ENCODE results near the gene POLD1. TPM values are rescaled to one million over a fixed set of nuclear protein-coding genes. Genes with fewer than 3 reads are reported as not detected.
"Not testable (repeated sequence)": the region's sequence is repeated elsewhere in the genome, so short reads cannot be mapped to it uniquely, and the experiment has no call there.

The POLD1 gene
- total and polyA plus RNA-seq, 3 experiments from 2014 or later, result 29.4 to 160 (median 154) TPM

- no peak for DNase-seq
- Mint-ChIP-seq H3K27me3 (peaks cover 0 to 8% of the 10 kb centered on the region in 2 donors), H3K4me3 (peak overlapping the region in 3 of 7 donors; percentile 9 to 80 (median 38)), H3K27ac (peak overlapping the region in 3 of 8 donors; percentile 34 to 73 (median 47)), H3K4me1 (peaks cover 26 to 32% (median 28%) of the 10 kb centered on the region in 3 donors), H3K36me3 (peaks cover 0 to 33% (median 0%) of the 10 kb centered on the region in 3 donors), H3K9me3 (peaks cover 0 to 3% (median 0%) of the 10 kb centered on the region in 5 donors)
- Histone ChIP-seq H3K9me3 (ENCODE audit: low read length) (no peaks in the 10 kb centered on the region), H3K27ac (ENCODE audit: low read depth, low read length) (no peak overlapping the region), H3K36me3 (ENCODE audit: insufficient read depth, low read length) (peaks cover 4% of the 10 kb centered on the region), H3K4me1 (ENCODE audit: insufficient read depth, low read length) (peaks cover 16% of the 10 kb centered on the region), H3K4me3 (ENCODE audit: low read length) (no peak overlapping the region), H3K27me3 (ENCODE audit: insufficient read depth, low read length, poor library complexity, severe bottlenecking) (no peaks in the 10 kb centered on the region)
- POLR2A ChIA-PET, result no interaction called here
- CTCF ChIA-PET, result interaction anchor here (1.8 kb wide), 1 partner anchor 19 kb away, joined by 4 read pairs; no protein-coding TSS in a partner anchor
Measured at GRCh38 chr19:50387868-50388245, 3.7 kb downstream of the POLD1 start.

- H3K9me3 ChIP-seq (ENCODE audit: low read length); CTCF ChIA-PET; POLR2A ChIA-PET; H3K4me3 ChIP-seq (ENCODE audit: low read length); H3K27ac ChIP-seq (ENCODE audit: low read depth, low read length); H3K9me3 Mint-ChIP-seq; DNase-seq; H3K27me3 Mint-ChIP-seq; H3K27ac Mint-ChIP-seq; H3K4me1 ChIP-seq (ENCODE audit: insufficient read depth, low read length); H3K4me1 Mint-ChIP-seq; H3K4me3 Mint-ChIP-seq; H3K36me3 ChIP-seq (ENCODE audit: insufficient read depth, low read length); H3K27me3 ChIP-seq (ENCODE audit: insufficient read depth, low read length, poor library complexity, severe bottlenecking): not testable (repeated sequence)
- peaks cover 0 to 31% (median 0%) of the 10 kb centered on the region in 3 donors for H3K36me3 Mint-ChIP-seq
Measured at GRCh38 chr19:50390295-50390694, 6.1 kb downstream of the POLD1 start.

- H3K9me3 ChIP-seq (ENCODE audit: low read length); H3K4me1 Mint-ChIP-seq; H3K27me3 ChIP-seq (ENCODE audit: insufficient read depth, low read length, poor library complexity, severe bottlenecking); H3K27me3 Mint-ChIP-seq; H3K9me3 Mint-ChIP-seq; H3K36me3 ChIP-seq (ENCODE audit: insufficient read depth, low read length); DNase-seq; H3K4me3 ChIP-seq (ENCODE audit: low read length); CTCF ChIA-PET; H3K27ac ChIP-seq (ENCODE audit: low read depth, low read length); H3K27ac Mint-ChIP-seq; H3K4me3 Mint-ChIP-seq; POLR2A ChIA-PET; H3K4me1 ChIP-seq (ENCODE audit: insufficient read depth, low read length): not testable (repeated sequence)
- peaks cover 0 to 32% (median 1%) of the 10 kb centered on the region in 3 donors for H3K36me3 Mint-ChIP-seq
Measured at GRCh38 chr19:50390952-50391351, 6.8 kb downstream of the POLD1 start.

GRCh38 chr19:50392759-50393158 lies 8.6 kb downstream of the POLD1 start:
- POLR2A ChIA-PET, result no interaction called here
- no peak overlapping the region for H3K27ac Mint-ChIP-seq

GRCh38 chr19:50393589-50393988 lies 9.4 kb downstream of the POLD1 start:
- no peaks in the 10 kb centered on the region for H3K9me3 ChIP-seq (ENCODE audit: low read length)
- Mint-ChIP-seq H3K27ac (no peak overlapping the region), H3K9me3 (no peaks in the 10 kb centered on the region), H3K4me3 (no peak overlapping the region), H3K4me1 (peaks cover 0 to 5% (median 0%) of the 10 kb centered on the region in 3 donors), H3K27me3 (no peaks in the 10 kb centered on the region), H3K36me3 (peaks cover 0 to 28% (median 6%) of the 10 kb centered on the region in 3 donors)
- H3K27ac ChIP-seq (ENCODE audit: low read depth, low read length), result no peak overlapping the region
- no peak overlapping the region for H3K4me3 ChIP-seq (ENCODE audit: low read length)
- no peaks in the 10 kb centered on the region for H3K27me3 ChIP-seq (ENCODE audit: insufficient read depth, low read length, poor library complexity, severe bottlenecking)
- no peaks in the 10 kb centered on the region for H3K36me3 ChIP-seq (ENCODE audit: insufficient read depth, low read length)
- no peaks in the 10 kb centered on the region for H3K4me1 ChIP-seq (ENCODE audit: insufficient read depth, low read length)
- POLR2A ChIA-PET, result no interaction called here
- DNase-seq, result no peak
- CTCF ChIA-PET, result no interaction called here

More at GRCh38 chr19:50392759-50393158, 8.6 kb downstream of the POLD1 start:
- Histone ChIP-seq H3K4me3 (ENCODE audit: low read length) (no peak overlapping the region), H3K9me3 (ENCODE audit: low read length) (no peaks in the 10 kb centered on the region), H3K27ac (ENCODE audit: low read depth, low read length) (no peak overlapping the region), H3K27me3 (ENCODE audit: insufficient read depth, low read length, poor library complexity, severe bottlenecking) (no peaks in the 10 kb centered on the region), H3K4me1 (ENCODE audit: insufficient read depth, low read length) (no peaks in the 10 kb centered on the region), H3K36me3 (ENCODE audit: insufficient read depth, low read length) (peaks cover 2% of the 10 kb centered on the region)
- no peaks in the 10 kb centered on the region for H3K9me3 Mint-ChIP-seq
- CTCF ChIA-PET, result no interaction called here
- peaks cover 0 to 28% (median 3%) of the 10 kb centered on the region in 3 donors for H3K36me3 Mint-ChIP-seq
- H3K4me1 Mint-ChIP-seq, result peaks cover under 1 to 2% (median 2%) of the 10 kb centered on the region in 3 donors
- H3K4me3 Mint-ChIP-seq, result no peak overlapping the region
- no peak for DNase-seq
- H3K27me3 Mint-ChIP-seq, result no peaks in the 10 kb centered on the region

GRCh38 chr19:50394017-50394416 lies 9.9 kb downstream of the POLD1 start:
- Mint-ChIP-seq H3K27me3 (no peaks in the 10 kb centered on the region), H3K4me3 (no peak overlapping the region), H3K9me3 (no peaks in the 10 kb centered on the region), H3K27ac (no peak overlapping the region), H3K36me3 (peaks cover 0 to 29% (median 6%) of the 10 kb centered on the region in 3 donors), H3K4me1 (peaks cover 0 to 5% (median 0%) of the 10 kb centered on the region in 3 donors)
- CTCF ChIA-PET, result no interaction called here
- no peaks in the 10 kb centered on the region for H3K9me3 ChIP-seq (ENCODE audit: low read length)
- POLR2A ChIA-PET, result no interaction called here
- H3K27ac ChIP-seq (ENCODE audit: low read depth, low read length), result no peak overlapping the region
- no peaks in the 10 kb centered on the region for H3K36me3 ChIP-seq (ENCODE audit: insufficient read depth, low read length)
- H3K27me3 ChIP-seq (ENCODE audit: insufficient read depth, low read length, poor library complexity, severe bottlenecking), result no peaks in the 10 kb centered on the region
- no peaks in the 10 kb centered on the region for H3K4me1 ChIP-seq (ENCODE audit: insufficient read depth, low read length)
- no peak overlapping the region for H3K4me3 ChIP-seq (ENCODE audit: low read length)
- DNase-seq, result no peak

- H3K27ac Mint-ChIP-seq, result no peak overlapping the region
- no peak overlapping the region for H3K4me3 Mint-ChIP-seq
- no peaks in the 10 kb centered on the region for H3K9me3 Mint-ChIP-seq
- Histone ChIP-seq H3K4me1 (ENCODE audit: insufficient read depth, low read length) (no peaks in the 10 kb centered on the region), H3K4me3 (ENCODE audit: low read length) (no peak overlapping the region), H3K27ac (ENCODE audit: low read depth, low read length) (no peak overlapping the region), H3K27me3 (ENCODE audit: insufficient read depth, low read length, poor library complexity, severe bottlenecking) (no peaks in the 10 kb centered on the region), H3K36me3 (ENCODE audit: insufficient read depth, low read length) (no peaks in the 10 kb centered on the region), H3K9me3 (ENCODE audit: low read length) (no peaks in the 10 kb centered on the region)
- peaks cover 0 to 28% (median 8%) of the 10 kb centered on the region in 3 donors for H3K36me3 Mint-ChIP-seq
- peaks cover 0 to 5% (median 0%) of the 10 kb centered on the region in 3 donors for H3K4me1 Mint-ChIP-seq
- no peak for DNase-seq
- H3K27me3 Mint-ChIP-seq, result no peaks in the 10 kb centered on the region
- ChIA-PET CTCF (interaction anchor here (1.2 kb wide), 1 partner anchor 42 kb away, joined by 5 read pairs; no protein-coding TSS in a partner anchor), POLR2A (no interaction called here)
Measured at GRCh38 chr19:50398675-50399367, 14.7 kb downstream of the POLD1 start.

- Mint-ChIP-seq H3K9me3 (no peaks in the 10 kb centered on the region), H3K36me3 (peaks cover 0 to 30% (median 8%) of the 10 kb centered on the region in 3 donors), H3K4me3 (no peak overlapping the region), H3K4me1 (peaks cover 0 to 5% (median 0%) of the 10 kb centered on the region in 3 donors), H3K27me3 (no peaks in the 10 kb centered on the region), H3K27ac (peak overlapping the region in 1 of 8 donors; percentile 29)
- H3K4me3 ChIP-seq (ENCODE audit: low read length), result no peak overlapping the region
- ChIA-PET CTCF (interaction anchor here (1.2 kb wide), 1 partner anchor 42 kb away, joined by 5 read pairs; no protein-coding TSS in a partner anchor), POLR2A (no interaction called here)
- H3K9me3 ChIP-seq (ENCODE audit: low read length), result no peaks in the 10 kb centered on the region
- no peaks in the 10 kb centered on the region for H3K4me1 ChIP-seq (ENCODE audit: insufficient read depth, low read length)
- H3K27me3 ChIP-seq (ENCODE audit: insufficient read depth, low read length, poor library complexity, severe bottlenecking), result no peaks in the 10 kb centered on the region
- no peak for DNase-seq
- no peaks in the 10 kb centered on the region for H3K36me3 ChIP-seq (ENCODE audit: insufficient read depth, low read length)
- no peak overlapping the region for H3K27ac ChIP-seq (ENCODE audit: low read depth, low read length)
Measured at GRCh38 chr19:50399368-50399745, 15.2 kb downstream of the POLD1 start.
